Adipocyte (in vitro differentiated cells): ENCODE results near the gene MRGPRD.

Experiments used
- DNase-seq: peaks from one replicate; pipeline ENCODE4 v3.0.0-alpha.2; 2015; ENCODE audit warnings: low read depth
- H3K27me3 ChIP-seq: replicated peaks from 2 replicates; pipeline ENCODE4 v1.7.0; 2013; ENCODE audit warnings: mild to moderate bottlenecking, low read length, moderate library complexity; ENCODE audit not compliant: control insufficient read depth, insufficient read depth
- H3K36me3 ChIP-seq: 2 replicates; pipeline ENCODE4 v1.7.0; 2013; ENCODE audit warnings: low read length, mild to moderate bottlenecking, moderate library complexity; ENCODE audit not compliant: control insufficient read depth, insufficient read depth, severe bottlenecking
- H3K4me1 ChIP-seq: 2 replicates; pipeline ENCODE4 v1.7.0; 2013; ENCODE audit warnings: mild to moderate bottlenecking, low read length, moderate library complexity; ENCODE audit not compliant: control insufficient read depth, insufficient read depth
- H3K4me3 ChIP-seq: 2 replicates; pipeline ENCODE4 v1.7.0; 2013; ENCODE audit warnings: mild to moderate bottlenecking, low read length, moderate library complexity
- H3K9ac ChIP-seq: 2 replicates; pipeline ENCODE4 v1.7.0; 2013; ENCODE audit warnings: mild to moderate bottlenecking, low read length, moderate library complexity
- H3K9me3 ChIP-seq: 2 replicates; pipeline ENCODE4 v1.7.0; 2013; ENCODE audit warnings: mild to moderate bottlenecking, low read length, moderate library complexity; ENCODE audit not compliant: control insufficient read depth

The MRGPRD gene

GRCh38 chr11:68980776-68981065, at the start of gene MRGPRD:
Gene MRGPRD (minus strand): TSS chr11:68980986. CDS start chr11:68980986, 0 bp downstream.
- H3K4me3 ChIP-seq = no peak within 1 kb of the TSS
- H3K9ac ChIP-seq = no peak within 1 kb of the TSS
- no peak for DNase-seq
- H3K9me3 ChIP-seq = peaks cover 9% of the 10 kb centered on the region
- peaks cover 27% of the 10 kb centered on the region for H3K27me3 ChIP-seq
- peaks cover 4% of the 10 kb centered on the region for H3K4me1 ChIP-seq
- no peaks in the 10 kb centered on the region for H3K36me3 ChIP-seq

- DNase-seq = peak; percentile 33
- Histone ChIP-seq H3K4me3 (peak overlapping the region; percentile 54), H3K9ac (peak overlapping the region; percentile 62), H3K27me3 (no peaks in the 10 kb centered on the region), H3K36me3 (no peaks in the 10 kb centered on the region), H3K9me3 (no peaks in the 10 kb centered on the region), H3K4me1 (peaks cover 17% of the 10 kb centered on the region)
Measured at GRCh38 chr11:69030301-69030700, 49.5 kb upstream of the MRGPRD start.

GRCh38 chr11:69027704-69028372, 47.1 kb upstream of the MRGPRD start:
- no peaks in the 10 kb centered on the region for H3K36me3 ChIP-seq
- no peak overlapping the region for H3K4me3 ChIP-seq
- peaks cover 17% of the 10 kb centered on the region for H3K4me1 ChIP-seq
- no peaks in the 10 kb centered on the region for H3K9me3 ChIP-seq
- no peak overlapping the region for H3K9ac ChIP-seq
- H3K27me3 ChIP-seq = peaks cover 7% of the 10 kb centered on the region
- DNase-seq = peak; percentile 67

- no peak overlapping the region for H3K4me3 ChIP-seq
Measured at GRCh38 chr11:69024509-69024908, 43.7 kb upstream of the MRGPRD start.

GRCh38 chr11:69022260-69022659, 41.5 kb upstream of the MRGPRD start:
- no peak for DNase-seq
- H3K27me3 ChIP-seq = peaks cover 7% of the 10 kb centered on the region
- H3K9me3 ChIP-seq = no peaks in the 10 kb centered on the region
- H3K4me1 ChIP-seq = peaks cover 7% of the 10 kb centered on the region
- H3K36me3 ChIP-seq = no peaks in the 10 kb centered on the region
- H3K9ac ChIP-seq = no peak overlapping the region
- H3K4me3 ChIP-seq = no peak overlapping the region

More at GRCh38 chr11:69024509-69024908, 43.7 kb upstream of the MRGPRD start:
- H3K9ac ChIP-seq = no peak overlapping the region
- no peaks in the 10 kb centered on the region for H3K36me3 ChIP-seq
- H3K9me3 ChIP-seq = no peaks in the 10 kb centered on the region
- H3K27me3 ChIP-seq = peaks cover 7% of the 10 kb centered on the region
- peaks cover 7% of the 10 kb centered on the region for H3K4me1 ChIP-seq
- no peak for DNase-seq

GRCh38 chr11:69018924-69019323, 38.1 kb upstream of the MRGPRD start:
- DNase-seq = no peak
- H3K36me3 ChIP-seq = no peaks in the 10 kb centered on the region
- H3K27me3 ChIP-seq = peaks cover 7% of the 10 kb centered on the region

GRCh38 chr11:69017951-69018350, 37.2 kb upstream of the MRGPRD start:
- no peak for DNase-seq
- Histone ChIP-seq H3K4me1 (peaks cover 21% of the 10 kb centered on the region), H3K36me3 (no peaks in the 10 kb centered on the region), H3K9ac (no peak overlapping the region), H3K4me3 (no peak overlapping the region), H3K27me3 (no peaks in the 10 kb centered on the region), H3K9me3 (no peaks in the 10 kb centered on the region)

More at GRCh38 chr11:69018924-69019323, 38.1 kb upstream of the MRGPRD start:
- H3K9ac ChIP-seq = no peak overlapping the region
- H3K4me3 ChIP-seq = no peak overlapping the region
- no peaks in the 10 kb centered on the region for H3K9me3 ChIP-seq
- H3K4me1 ChIP-seq = peaks cover 15% of the 10 kb centered on the region

- no peak overlapping the region for H3K4me3 ChIP-seq
Measured at GRCh38 chr11:69014898-69015549, 34.2 kb upstream of the MRGPRD start.

GRCh38 chr11:69014084-69014851, 33.5 kb upstream of the MRGPRD start:
- no peaks in the 10 kb centered on the region for H3K36me3 ChIP-seq
- H3K4me1 ChIP-seq = peaks cover 50% of the 10 kb centered on the region
- H3K4me3 ChIP-seq = no peak overlapping the region
- H3K27me3 ChIP-seq = no peaks in the 10 kb centered on the region
- peak overlapping the region; percentile 52 for H3K9ac ChIP-seq
- no peaks in the 10 kb centered on the region for H3K9me3 ChIP-seq
- DNase-seq = peak; percentile 30

More at GRCh38 chr11:69014898-69015549, 34.2 kb upstream of the MRGPRD start:
- peaks cover 42% of the 10 kb centered on the region for H3K4me1 ChIP-seq
- H3K27me3 ChIP-seq = no peaks in the 10 kb centered on the region
- no peaks in the 10 kb centered on the region for H3K9me3 ChIP-seq
- no peak overlapping the region for H3K9ac ChIP-seq
- no peak for DNase-seq
- H3K36me3 ChIP-seq = no peaks in the 10 kb centered on the region

- Histone ChIP-seq H3K9ac (peak within 1 kb of the TSS; percentile 92), H3K4me3 (peak within 1 kb of the TSS; percentile 85), H3K4me1 (peaks cover 52% of the 10 kb centered on the region), H3K27me3 (no peaks in the 10 kb centered on the region), H3K36me3 (no peaks in the 10 kb centered on the region), H3K9me3 (no peaks in the 10 kb centered on the region)
- peak; percentile 94 for DNase-seq
Measured at GRCh38 chr11:69013009-69013951, 32.5 kb upstream of the MRGPRD start, which contains the start of gene MRGPRF. Gene MRGPRF (minus strand): TSS chr11:69013246. CDS start chr11:69009901, 3,345 bp downstream.
